ENCODE measurements around the gene EFTUD2. TPM values are rescaled to one million over a fixed set of nuclear protein-coding genes. Genes with fewer than 3 reads are reported as not detected.
A peak's percentile ranks its signal among the peaks of the same experiment; 100 is the strongest.

EFTUD2 gene
- total and polyA plus RNA-seq, 2 of the 13 experiments (the other 11 are each of a cell fraction or from before 2014, with no cell fraction given), result 111 to 137 TPM

- TF ChIP-seq ZNF788 (CRISPR knock-in tag; IDR thresholded peaks at IDR 0.05; ENCODE audit: borderline replicate concordance) (0 out of 2 replicates have a peak, but pooled peaks have one; percentile 42), ZNF558 (CRISPR knock-in tag; IDR thresholded peaks at IDR 0.05; ENCODE audit: borderline replicate concordance) (no peak), NR1H2 (CRISPR knock-in tag; IDR thresholded peaks at IDR 0.05; ENCODE audit: borderline replicate concordance, low read depth) (no peak), ZNF20 (CRISPR knock-in tag; IDR thresholded peaks at IDR 0.05) (no peak), HNF4A (CRISPR knock-in tag; IDR thresholded peaks at IDR 0.05) (peak; percentile 40; the same call in 1 of the 2 replicates), BCLAF1 (IDR thresholded peaks at IDR 0.05) (no peak), ZNF687 (CRISPR knock-in tag; IDR thresholded peaks at IDR 0.05) (no peak), NFATC3 (CRISPR knock-in tag; IDR thresholded peaks at IDR 0.05) (no peak), ZNF317 (CRISPR knock-in tag; IDR thresholded peaks at IDR 0.05) (0 out of 2 replicates have a peak, but pooled peaks have one; percentile 54), ZNF367 (CRISPR knock-in tag; IDR thresholded peaks at IDR 0.05; ENCODE audit: borderline replicate concordance) (no peak), RBM39 (IDR thresholded peaks at IDR 0.05; ENCODE audit: low read depth, low read length, poor library complexity, severe bottlenecking) (no peak), FOXK1 (CRISPR knock-in tag; IDR thresholded peaks at IDR 0.05; ENCODE audit: borderline replicate concordance, low read depth) (no peak), TFE3 (CRISPR knock-in tag; IDR thresholded peaks at IDR 0.05) (peak; percentile 64; the same call in 1 of the 2 replicates), GABPB1 (CRISPR knock-in tag; IDR thresholded peaks at IDR 0.05) (peak; percentile 21; the same call in 1 of the 2 replicates), EED (CRISPR knock-in tag; IDR thresholded peaks at IDR 0.05) (peak; percentile 29; the same call in 1 of the 2 replicates)
These were observed 10.2 kb downstream of the EFTUD2 start (continued) for GRCh38 chr17:44889003-44889402.
